B cell (primary cell): ENCODE results near the gene NACAD.

Experiments
- CTCF ChIP-seq: fragments of 200-600 bp; IDR thresholded peaks from one replicate; pipeline ENCODE4 v1.8.0; 2022; ENCODE audit warnings: antibody characterized with exemption, mild to moderate bottlenecking
- EZH2 ChIP-seq: IDR thresholded peaks from 2 replicates; pipeline ENCODE4 v1.6.1; 2012; ENCODE audit warnings: borderline replicate concordance, low read depth, mild to moderate bottlenecking, moderate library complexity, low read length; ENCODE audit not compliant: insufficient read depth, poor library complexity, severe bottlenecking

- no peak for TF ChIP-seq CTCF
- no peak for TF ChIP-seq EZH2
Measured at GRCh38 chr7:45033931-45034290, 54.9 kb downstream of the NACAD start.
